Hepatocyte (in vitro differentiated cells): ENCODE data around the gene RNFT2. TPM values are rescaled to one million over a fixed set of nuclear protein-coding genes. Genes with fewer than 3 reads are reported as not detected.

Experiments
- DNase-seq: peaks from one replicate; pipeline ENCODE4 v3.0.0-alpha.2; 2016; ENCODE audit warnings: low spot score
- H2AFZ ChIP-seq: fragments of 200-600 bp; sonication (generic); 2 replicates; pipeline ENCODE4 v1.6.0; 2016; ENCODE audit warnings: antibody characterized with exemption, mild to moderate bottlenecking
- H3K27ac ChIP-seq: fragments of 200-600 bp; sonication (generic); 2 replicates; pipeline ENCODE4 v1.5.1; 2016; ENCODE audit warnings: mild to moderate bottlenecking
- H3K27me3 ChIP-seq: fragments of 200-600 bp; sonication (generic); 2 replicates; pipeline ENCODE4 v1.6.1; 2016
- H3K36me3 ChIP-seq: fragments of 200-600 bp; sonication (generic); replicated peaks from 2 replicates; pipeline ENCODE4 v1.5.1; 2016; ENCODE audit warnings: low read depth; ENCODE audit not compliant: insufficient read depth
- H3K4me1 ChIP-seq: fragments of 200-600 bp; sonication (generic); 2 replicates; pipeline ENCODE4 v1.5.1; 2016; ENCODE audit warnings: mild to moderate bottlenecking, moderate library complexity; ENCODE audit not compliant: insufficient read depth
- H3K4me2 ChIP-seq: fragments of 200-600 bp; sonication (generic); 2 replicates; pipeline ENCODE4 v1.6.0; 2016
- H3K4me3 ChIP-seq: fragments of 200-600 bp; sonication (generic); 2 replicates; pipeline ENCODE4 v1.5.1; 2016; ENCODE audit warnings: mild to moderate bottlenecking
- H3K79me2 ChIP-seq: fragments of 200-600 bp; sonication (generic); 2 replicates; pipeline ENCODE4 v1.6.0; 2017; ENCODE audit warnings: mild to moderate bottlenecking
- H3K9me2 ChIP-seq: fragments of 200-600 bp; sonication (generic); replicated peaks from 2 replicates; pipeline ENCODE4 v1.6.0; 2017; ENCODE audit warnings: mild to moderate bottlenecking; ENCODE audit not compliant: insufficient read depth
- H3K9me3 ChIP-seq: fragments of 200-600 bp; sonication (generic); 2 replicates; pipeline ENCODE4 v1.5.1; 2016; ENCODE audit warnings: low read depth, mild to moderate bottlenecking
- H4K20me1 ChIP-seq: fragments of 200-600 bp; sonication (generic); 2 replicates; pipeline ENCODE4 v1.6.0; 2016; ENCODE audit warnings: mild to moderate bottlenecking; ENCODE audit not compliant: insufficient read depth, poor library complexity, severe bottlenecking
- EZH2 ChIP-seq: fragments of 200-600 bp; sonication (generic); IDR thresholded peaks from 2 replicates; pipeline ENCODE4 v1.6.1; 2016; ENCODE audit warnings: antibody characterized with exemption, mild to moderate bottlenecking, borderline replicate concordance
- EZH2phosphoT487 ChIP-seq: fragments of 200-600 bp; sonication (generic); IDR thresholded peaks from one replicate; pipeline ENCODE4 v1.6.1; 2018; ENCODE audit warnings: antibody characterized with exemption, mild to moderate bottlenecking, low read depth, moderate library complexity; ENCODE audit not compliant: unreplicated experiment, severe bottlenecking
- WGBS: methylation state at CpG from one replicate; pipeline ENCODE4 v1.1.6; 2016; ENCODE audit warnings: low lambda C conversion rate; ENCODE audit errors: missing lambda C conversion rate; 5-methylcytosine and 5-hydroxymethylcytosine counted together
- polyA plus RNA-seq: library from polyadenylated mRNA; unstranded; fragments of >200 nt; fragmentation: Nextera tagmentation; extraction: Ambion mirVana; gene quantifications from 2 replicates; pipeline ENCODE4 v1.2.1, GENCODE V29; 2016
- total RNA-seq: library from RNA; depleted of rRNA; stranded (reverse); fragments of >200 nt; gene quantifications from 2 replicates; pipeline ENCODE4 v1.2.3, GENCODE V29; 2014
- TF ChIP-seq, protein P1 (sequence below): fragments of 200-600 bp; sonication (generic); IDR thresholded peaks from 2 replicates; pipeline ENCODE4 v1.5.1; 2016; ENCODE audit warnings: antibody characterized with exemption, mild to moderate bottlenecking; ENCODE audit not compliant: poor library complexity

RNFT2 gene
- total and polyA plus RNA-seq, 2 experiments from 2014 or later, result 1.5 to 2.9 TPM

DNA sequence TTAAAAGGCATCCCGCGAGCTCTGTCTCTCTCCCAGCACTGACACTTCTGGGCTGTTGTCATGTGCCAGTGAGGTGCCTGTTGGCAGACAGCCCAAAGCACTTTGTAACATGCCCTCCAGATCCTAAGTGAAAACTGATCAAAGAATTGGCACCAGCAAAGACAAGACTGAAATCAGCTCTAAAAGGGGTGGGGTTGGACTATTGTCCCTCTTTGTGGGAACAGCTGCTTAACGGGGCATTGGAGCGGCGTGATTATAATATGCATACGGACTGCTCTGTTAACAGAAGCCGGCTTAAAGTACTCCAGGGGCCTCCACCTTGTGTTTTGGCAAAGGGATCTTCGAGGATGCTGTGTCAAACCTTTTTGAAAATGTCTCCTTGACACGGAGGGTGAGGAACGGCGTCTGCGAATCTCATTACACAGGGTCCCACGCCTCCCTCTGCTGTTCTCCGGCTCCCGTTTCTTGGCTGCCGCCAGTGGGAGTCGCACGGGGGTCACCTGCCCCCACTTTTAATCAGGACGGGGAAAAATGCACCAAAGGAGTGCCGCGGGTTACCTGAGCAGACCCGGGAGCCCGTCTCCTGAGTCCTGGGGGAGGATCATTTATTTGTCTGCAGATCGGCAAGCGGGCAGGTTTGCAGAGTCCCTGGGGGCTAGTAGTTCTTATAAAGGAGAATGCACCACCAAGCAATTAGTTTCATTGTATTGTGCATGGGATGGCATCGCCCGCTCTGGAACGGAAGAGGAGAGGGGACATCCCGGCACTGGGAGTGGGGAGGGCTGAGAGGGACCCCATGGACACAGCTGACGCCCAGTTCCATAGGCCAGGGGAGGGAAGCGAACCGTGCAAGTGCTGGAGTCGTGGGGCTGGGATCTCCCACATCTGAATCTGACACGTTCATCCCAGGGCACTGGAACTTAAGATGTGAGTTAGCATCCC lies 44.6 kb upstream of the RNFT2 start:
- peaks cover 17% of the 10 kb centered on the region for H3K4me1 ChIP-seq
- no peaks in the 10 kb centered on the region for H3K79me2 ChIP-seq
- H3K36me3 ChIP-seq, result no peaks in the 10 kb centered on the region
- no peaks in the 10 kb centered on the region for H3K9me2 ChIP-seq
- H3K4me3 ChIP-seq, result no peak overlapping the region
- H2AFZ ChIP-seq, result no peak overlapping the region
- DNase-seq, result peak; percentile 27
- no peaks in the 10 kb centered on the region for H4K20me1 ChIP-seq
- WGBS, result 41% methylated on average over 33 of the region's 34 CpGs
- peak overlapping the region; percentile 72 for H3K4me2 ChIP-seq
- no peak for TF ChIP-seq EZH2
- TF ChIP-seq, protein P1, sequence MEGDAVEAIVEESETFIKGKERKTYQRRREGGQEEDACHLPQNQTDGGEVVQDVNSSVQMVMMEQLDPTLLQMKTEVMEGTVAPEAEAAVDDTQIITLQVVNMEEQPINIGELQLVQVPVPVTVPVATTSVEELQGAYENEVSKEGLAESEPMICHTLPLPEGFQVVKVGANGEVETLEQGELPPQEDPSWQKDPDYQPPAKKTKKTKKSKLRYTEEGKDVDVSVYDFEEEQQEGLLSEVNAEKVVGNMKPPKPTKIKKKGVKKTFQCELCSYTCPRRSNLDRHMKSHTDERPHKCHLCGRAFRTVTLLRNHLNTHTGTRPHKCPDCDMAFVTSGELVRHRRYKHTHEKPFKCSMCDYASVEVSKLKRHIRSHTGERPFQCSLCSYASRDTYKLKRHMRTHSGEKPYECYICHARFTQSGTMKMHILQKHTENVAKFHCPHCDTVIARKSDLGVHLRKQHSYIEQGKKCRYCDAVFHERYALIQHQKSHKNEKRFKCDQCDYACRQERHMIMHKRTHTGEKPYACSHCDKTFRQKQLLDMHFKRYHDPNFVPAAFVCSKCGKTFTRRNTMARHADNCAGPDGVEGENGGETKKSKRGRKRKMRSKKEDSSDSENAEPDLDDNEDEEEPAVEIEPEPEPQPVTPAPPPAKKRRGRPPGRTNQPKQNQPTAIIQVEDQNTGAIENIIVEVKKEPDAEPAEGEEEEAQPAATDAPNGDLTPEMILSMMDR, result no peak
- no peak for TF ChIP-seq EZH2phosphoT487
- H3K9me3 ChIP-seq, result no peaks in the 10 kb centered on the region
- no peak overlapping the region for H3K27ac ChIP-seq
- H3K27me3 ChIP-seq, result peaks cover 12% of the 10 kb centered on the region

DNA sequence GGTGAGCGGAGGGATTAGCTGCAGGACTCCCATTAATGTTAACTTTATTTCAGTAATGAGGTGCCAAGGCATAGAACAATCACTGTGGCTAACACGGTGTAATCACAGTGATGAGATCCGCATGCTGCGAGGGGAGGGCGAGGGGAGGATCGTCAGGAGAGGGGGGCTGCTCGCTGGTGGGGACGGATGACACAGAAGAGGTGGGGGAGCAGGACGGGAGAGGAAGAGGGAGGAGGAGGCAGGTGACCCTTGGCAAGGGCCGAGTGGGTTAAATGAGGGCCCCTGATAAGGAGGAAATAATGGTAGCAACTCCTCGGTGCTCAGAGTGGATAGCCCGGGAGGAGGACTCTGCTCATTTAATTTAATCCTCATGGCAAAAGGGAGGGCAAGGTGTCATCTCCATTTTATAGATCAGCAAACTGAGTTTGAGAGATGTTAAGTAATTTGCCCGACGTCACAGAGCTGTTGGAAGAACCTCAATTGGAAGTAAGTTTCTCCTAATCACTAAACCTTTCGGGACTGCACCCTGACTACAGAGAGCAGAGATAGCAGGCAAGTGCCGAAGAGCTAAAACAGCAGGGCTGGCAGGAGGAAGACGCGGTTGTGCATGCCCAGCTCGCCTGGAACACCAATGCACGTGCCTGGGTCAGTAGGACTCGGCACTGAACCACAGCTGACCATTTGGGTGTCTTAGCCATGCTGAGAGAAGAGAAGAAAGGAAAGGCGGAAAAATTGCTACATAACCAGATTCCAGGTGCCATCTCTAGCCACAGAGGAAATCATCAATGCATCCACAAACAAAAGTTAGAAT lies 43.3 kb upstream of the RNFT2 start:
- Histone ChIP-seq H3K4me3 (no peak overlapping the region), H2AFZ (no peak overlapping the region), H3K36me3 (no peaks in the 10 kb centered on the region), H3K9me3 (no peaks in the 10 kb centered on the region), H3K9me2 (no peaks in the 10 kb centered on the region), H3K27me3 (peaks cover 12% of the 10 kb centered on the region), H3K4me1 (peaks cover 23% of the 10 kb centered on the region), H3K79me2 (no peaks in the 10 kb centered on the region), H3K27ac (no peak overlapping the region), H4K20me1 (no peaks in the 10 kb centered on the region), H3K4me2 (no peak overlapping the region)
- WGBS, result 80% methylated on average over 21 of the region's 22 CpGs
- TF ChIP-seq, protein P1, result no peak
- TF ChIP-seq EZH2 (no peak), EZH2phosphoT487 (no peak)
- no peak for DNase-seq

DNA sequence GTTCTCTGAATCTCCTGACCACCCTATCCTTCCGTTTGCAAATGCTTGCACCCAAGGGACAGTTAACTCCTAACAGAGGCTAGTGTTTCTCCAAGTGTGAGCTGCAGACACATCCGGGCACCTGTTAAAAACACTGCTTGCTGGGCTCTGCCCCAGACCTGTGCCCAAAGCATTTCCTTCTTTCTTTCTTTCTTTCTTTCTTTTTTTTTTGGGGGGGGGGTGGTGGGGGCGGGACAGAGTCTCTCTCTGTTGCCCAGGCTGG lies 42.7 kb upstream of the RNFT2 start:
- TF ChIP-seq, protein P1, result no peak
- TF ChIP-seq EZH2 (no peak), EZH2phosphoT487 (no peak)
- Histone ChIP-seq H3K79me2 (no peaks in the 10 kb centered on the region), H3K27me3 (peaks cover 12% of the 10 kb centered on the region), H3K4me1 (peaks cover 20% of the 10 kb centered on the region), H3K36me3 (no peaks in the 10 kb centered on the region), H3K9me2 (no peaks in the 10 kb centered on the region), H3K4me2 (no peak overlapping the region), H3K27ac (no peak overlapping the region), H4K20me1 (no peaks in the 10 kb centered on the region), H3K9me3 (no peaks in the 10 kb centered on the region), H3K4me3 (no peak overlapping the region), H2AFZ (no peak overlapping the region)
- no peak for DNase-seq
- WGBS, result 86% methylated on average over 2 of the region's 3 CpGs
